Subcutaneous adipose tissue (tissue), 4 donors: ENCODE measurements around the gene ZNF823. TPM values are rescaled to one million over a fixed set of nuclear protein-coding genes. Genes with fewer than 3 reads are reported as not detected.

Experiments used
- total RNA-seq, 4 donors: library from RNA; depleted of rRNA; stranded (reverse); fragments of >200 nt; gene quantifications; one replicate each; pipeline ENCODE4 v1.1.0, GENCODE V29; 2016
- TF ChIP-seq, protein P1 (sequence below): fragments of 450-650 bp; IDR thresholded peaks from one replicate; pipeline ENCODE4 v1.5.1; 2016; ENCODE audit warnings: low read depth, mild to moderate bottlenecking, control low read depth, antibody characterized with exemption, moderate library complexity

ZNF823 gene
- total RNA-seq, 4 donors from 2014 or later: 6.4 to 9.3 (median 8.2) TPM

DNA sequence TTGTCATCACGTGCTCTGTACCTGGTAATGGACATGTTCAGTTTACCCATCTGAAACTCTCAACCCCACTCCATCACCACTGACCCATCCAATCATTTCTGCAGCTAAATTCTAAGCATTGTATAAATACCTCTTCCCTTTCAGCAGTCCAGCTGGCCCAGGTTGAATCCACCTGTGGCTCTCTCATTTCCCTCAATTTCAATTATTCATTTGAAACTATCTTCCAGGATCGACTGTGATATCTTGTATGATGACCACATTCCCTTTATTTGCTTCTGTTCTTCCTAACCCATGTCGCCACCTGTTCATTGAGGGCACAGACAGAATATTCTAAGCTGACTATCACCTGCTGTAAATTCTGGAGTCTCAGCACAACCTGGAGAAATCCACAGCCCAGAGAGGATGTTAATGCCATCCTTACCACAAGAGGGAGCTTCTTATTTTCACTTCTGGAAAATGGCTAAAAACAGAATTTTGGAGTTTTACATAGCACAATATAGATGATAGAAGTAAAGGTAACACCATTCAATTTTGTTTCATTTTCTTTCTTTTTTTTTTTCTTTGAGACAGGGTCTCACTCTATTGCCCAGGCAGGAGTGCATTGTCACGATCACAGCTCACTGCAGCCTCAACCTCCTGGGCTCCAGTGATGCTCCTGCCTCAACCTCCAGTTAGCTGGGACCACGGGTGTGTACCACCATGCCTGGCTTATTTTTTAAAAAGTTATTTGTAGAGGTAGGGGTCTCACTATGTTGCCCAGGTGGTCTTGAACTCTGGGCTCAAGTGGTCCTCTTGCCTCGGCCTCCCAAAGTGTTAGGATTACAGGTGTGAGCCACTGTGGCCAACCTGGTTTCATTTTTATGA, 38.6 kb downstream of the ZNF823 start:
- TF ChIP-seq, protein P1, sequence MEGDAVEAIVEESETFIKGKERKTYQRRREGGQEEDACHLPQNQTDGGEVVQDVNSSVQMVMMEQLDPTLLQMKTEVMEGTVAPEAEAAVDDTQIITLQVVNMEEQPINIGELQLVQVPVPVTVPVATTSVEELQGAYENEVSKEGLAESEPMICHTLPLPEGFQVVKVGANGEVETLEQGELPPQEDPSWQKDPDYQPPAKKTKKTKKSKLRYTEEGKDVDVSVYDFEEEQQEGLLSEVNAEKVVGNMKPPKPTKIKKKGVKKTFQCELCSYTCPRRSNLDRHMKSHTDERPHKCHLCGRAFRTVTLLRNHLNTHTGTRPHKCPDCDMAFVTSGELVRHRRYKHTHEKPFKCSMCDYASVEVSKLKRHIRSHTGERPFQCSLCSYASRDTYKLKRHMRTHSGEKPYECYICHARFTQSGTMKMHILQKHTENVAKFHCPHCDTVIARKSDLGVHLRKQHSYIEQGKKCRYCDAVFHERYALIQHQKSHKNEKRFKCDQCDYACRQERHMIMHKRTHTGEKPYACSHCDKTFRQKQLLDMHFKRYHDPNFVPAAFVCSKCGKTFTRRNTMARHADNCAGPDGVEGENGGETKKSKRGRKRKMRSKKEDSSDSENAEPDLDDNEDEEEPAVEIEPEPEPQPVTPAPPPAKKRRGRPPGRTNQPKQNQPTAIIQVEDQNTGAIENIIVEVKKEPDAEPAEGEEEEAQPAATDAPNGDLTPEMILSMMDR: no peak

DNA sequence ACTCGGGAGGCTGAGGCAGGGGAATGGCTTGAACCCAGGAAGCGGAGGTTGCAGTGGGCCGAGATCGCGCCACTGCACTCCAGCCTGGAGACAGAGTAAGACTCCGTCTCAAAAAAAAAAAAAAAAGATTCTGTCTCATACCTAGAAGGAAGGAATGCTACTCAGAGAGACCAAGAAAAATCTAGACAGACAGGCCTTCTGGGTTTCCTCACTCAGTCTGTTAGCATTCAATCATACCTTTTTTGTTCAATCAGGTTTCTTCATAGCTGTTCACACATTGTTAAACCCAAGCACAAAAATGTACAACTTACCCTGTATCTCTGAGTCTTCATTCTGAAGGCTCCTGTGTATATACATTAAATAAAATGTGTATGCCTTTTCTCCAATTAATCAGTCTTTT, 40.5 kb downstream of the ZNF823 start:
- TF ChIP-seq, protein P1: no peak

DNA sequence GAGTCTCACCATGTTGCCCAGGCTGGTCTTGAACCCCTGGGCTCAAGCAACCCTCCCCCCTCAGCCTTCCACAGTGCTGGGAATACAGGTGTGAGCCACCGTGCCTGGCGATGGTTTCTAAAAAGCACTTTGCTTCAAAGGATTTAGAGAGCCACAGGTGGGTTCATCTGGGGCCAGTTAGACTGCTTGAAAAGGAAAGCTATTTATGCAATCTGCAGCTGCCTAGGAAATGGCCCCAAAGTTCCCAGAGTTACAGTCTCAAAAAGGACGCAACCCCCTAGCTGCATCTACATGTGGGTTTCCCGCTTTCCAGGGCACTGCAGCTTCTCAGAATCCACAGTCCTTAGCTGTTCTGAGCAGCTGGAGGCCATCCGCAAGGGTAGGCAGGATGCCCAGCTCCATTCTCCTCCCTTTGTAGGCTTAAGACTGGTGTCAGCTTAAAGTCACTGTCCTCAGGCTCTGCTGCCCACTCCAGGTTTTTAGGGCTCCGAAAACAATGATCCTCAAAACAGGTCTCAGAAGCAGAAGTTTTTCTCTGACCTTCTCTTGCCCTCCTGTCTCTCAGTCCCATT, 41.4 kb downstream of the ZNF823 start:
- TF ChIP-seq, protein P1: no peak

DNA sequence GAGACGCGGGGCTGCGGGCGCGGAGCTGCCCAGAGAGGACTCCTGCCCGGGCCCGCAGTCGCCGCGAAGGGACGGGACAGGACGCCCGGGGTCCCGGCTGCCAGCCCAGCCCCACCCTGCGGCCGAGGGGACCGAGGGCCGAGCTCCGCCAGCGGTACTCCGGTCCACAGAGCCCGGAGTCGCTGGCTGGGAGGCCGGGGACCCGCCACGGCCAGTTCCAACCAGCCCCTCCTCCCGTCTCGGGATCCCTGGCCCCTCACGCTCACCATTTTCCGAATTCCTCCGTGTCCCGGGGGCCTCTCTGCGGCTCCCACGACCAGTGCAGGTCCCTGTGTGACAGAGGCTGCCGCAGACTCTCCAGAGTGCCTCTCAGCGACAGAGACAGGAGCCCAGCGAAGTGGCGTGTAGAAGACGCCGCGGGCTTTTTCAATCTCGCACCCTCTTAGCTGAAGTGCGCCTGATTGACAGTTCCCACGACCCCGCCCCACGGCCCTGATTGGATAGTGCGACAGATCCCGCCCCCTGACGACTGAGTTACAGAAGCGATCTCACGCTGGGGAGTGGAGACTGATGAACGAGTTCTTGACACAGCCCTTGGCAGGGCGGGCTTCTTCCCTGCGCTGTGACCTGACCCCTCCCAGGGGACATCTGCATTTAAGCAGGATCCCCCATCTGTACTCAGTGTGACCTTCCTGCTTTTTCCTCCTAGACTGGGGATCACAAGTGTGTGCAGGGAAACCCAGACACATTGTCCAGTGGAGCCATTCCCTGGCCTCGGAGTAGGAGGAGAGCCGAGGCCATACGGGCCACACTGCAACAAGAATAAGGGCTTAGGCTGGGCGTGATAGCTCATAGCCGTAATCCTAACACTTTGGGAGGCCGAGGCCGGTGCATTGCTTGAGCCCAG, 44.0 kb downstream of the ZNF823 start:
- TF ChIP-seq, protein P1: no peak

DNA sequence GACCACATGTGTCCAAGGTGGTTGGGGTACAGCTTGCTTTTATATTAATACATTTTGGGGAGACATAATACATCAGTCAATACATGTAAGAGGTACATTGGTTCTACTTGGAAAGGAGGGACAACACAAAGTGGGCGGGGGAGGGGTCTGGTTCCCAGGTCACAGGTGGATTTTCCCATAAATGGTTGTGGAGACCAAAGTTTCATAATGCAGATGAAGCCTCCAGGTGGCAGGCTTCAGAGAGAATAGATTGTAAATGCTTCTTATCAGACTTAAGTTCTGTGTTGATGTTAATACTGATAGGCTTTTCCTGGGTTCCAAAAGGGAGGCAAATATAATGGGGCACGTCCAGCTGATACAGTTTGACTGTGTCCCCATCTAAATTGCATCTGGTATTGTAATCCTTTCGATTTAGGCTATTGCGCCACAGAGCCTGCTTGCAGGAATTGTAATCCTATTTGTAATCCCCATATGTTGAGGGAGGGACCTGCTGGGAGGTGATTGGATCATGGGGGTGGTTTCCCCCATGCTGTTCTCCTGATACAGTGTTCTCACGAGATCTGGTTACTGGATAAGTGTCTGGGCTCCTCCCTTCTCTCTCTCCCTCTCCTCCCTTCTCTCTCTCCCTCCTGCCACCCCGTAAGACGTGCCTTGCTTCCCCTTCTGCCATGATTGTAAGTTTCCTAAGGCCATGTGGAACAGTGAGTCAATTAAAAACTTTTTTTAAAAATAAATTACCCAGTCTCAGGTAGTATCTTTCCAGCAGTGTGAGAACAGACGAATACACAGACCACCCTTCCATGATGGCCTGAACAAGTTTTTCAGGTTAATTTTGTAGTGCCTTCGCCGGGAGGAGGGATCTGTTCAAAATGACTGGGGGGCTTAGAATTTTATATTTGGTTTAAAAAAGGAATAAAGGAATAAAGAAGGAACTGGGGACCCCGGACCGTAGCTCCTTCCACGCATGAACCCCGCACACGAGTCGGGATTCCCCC, 44.9 kb downstream of the ZNF823 start:
- TF ChIP-seq, protein P1: no peak

DNA sequence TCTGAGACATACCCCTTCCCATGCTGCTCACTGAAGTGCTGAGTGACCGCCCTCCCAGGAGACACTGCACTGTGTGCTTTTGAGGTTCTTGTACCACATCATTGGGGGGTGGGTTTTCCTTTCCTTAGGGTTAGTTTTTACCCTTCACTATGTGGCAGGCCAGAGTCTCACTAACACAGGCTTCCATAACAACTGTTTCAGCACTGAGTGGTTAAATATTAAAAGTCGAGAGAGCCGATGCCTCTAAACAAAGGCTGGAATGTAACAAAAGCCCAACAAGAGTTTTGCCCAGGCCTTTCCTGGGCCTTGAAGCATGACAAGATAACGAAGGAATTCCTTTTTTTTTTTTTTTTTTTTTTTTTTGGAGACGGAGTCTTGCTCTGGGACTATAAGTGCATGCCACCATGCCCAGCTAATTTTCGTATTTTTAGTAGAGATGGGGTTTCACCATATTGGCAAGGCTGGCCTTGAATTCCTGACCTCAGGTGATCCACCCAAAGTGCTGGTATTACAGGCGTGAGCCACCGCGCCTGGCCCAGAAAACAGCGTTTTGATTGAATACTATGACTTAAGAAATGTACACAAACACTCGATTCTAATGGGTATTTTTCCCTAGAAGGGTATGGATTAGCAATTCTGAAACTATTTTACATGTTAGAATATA, 46.5 kb downstream of the ZNF823 start:
- TF ChIP-seq, protein P1: no peak
